Middle frontal gyrus (tissue), 1 donor: ENCODE data around the gene GRIN2A.

ENCODE experiments used
- DNase-seq: peaks from one replicate; pipeline ENCODE4 v3.0.0-alpha.2; 2015; ENCODE audit warnings: low spot score; ENCODE audit errors: extremely low spot score

The GRIN2A gene

DNA sequence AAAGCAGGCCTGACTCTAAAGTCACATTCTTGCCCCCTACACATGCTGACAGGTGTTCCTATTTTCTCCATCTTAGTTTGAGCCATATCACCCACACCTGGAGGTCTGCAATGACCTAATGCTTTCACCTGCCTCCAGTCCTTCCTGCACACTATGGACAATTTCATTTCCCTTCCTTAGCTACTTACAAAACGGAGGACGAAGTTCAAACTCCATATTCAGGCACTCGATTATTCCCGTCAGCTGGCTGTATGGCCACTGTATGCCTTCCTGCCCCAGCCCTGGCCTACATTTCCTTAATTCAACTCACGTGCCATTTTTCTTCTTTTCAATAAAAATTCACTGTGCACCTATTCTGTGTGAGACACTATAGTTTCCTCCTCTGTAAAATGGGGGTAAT is 44.9 kb downstream of the GRIN2A start:
- DNase-seq: no peak

DNA sequence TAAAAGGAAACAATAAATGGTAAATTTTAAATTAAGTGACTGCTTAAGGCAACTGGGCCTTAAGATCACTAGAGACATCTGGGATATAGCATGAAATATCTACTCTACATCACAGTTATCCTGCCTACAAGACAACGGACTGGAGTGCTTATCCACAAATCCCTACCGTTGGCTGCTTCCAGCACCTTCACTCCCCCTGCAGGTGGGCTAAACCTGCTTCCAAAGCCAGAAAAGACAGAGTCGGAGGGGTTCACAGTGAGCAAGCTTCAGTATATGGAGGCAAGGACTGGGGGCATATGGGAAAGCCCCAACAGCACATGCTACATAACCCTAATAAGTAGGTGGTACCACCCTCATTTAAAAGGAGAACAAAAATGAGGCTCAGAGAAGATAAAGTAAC is 45.3 kb downstream of the GRIN2A start:
- no peak for DNase-seq

DNA sequence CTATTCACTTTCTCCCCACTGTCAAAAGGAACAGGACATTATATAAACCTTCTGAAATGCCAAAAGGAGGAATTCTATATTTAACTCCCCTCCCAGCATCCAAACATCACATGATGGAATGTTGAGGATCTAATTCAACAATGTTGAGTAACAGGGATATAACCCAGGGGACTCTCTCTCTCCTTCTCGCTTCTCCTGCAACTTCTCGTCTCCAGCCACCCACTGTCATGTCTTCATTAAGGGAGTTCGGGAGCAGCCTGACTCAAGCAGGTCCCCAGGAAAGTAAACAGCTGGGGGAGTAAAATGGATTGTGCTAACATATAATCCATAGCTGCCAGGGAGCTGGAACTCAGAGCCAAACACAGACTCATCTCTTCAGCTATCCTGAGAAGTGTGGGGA is 51.7 kb downstream of the GRIN2A start:
- peak; percentile 27 for DNase-seq

DNA sequence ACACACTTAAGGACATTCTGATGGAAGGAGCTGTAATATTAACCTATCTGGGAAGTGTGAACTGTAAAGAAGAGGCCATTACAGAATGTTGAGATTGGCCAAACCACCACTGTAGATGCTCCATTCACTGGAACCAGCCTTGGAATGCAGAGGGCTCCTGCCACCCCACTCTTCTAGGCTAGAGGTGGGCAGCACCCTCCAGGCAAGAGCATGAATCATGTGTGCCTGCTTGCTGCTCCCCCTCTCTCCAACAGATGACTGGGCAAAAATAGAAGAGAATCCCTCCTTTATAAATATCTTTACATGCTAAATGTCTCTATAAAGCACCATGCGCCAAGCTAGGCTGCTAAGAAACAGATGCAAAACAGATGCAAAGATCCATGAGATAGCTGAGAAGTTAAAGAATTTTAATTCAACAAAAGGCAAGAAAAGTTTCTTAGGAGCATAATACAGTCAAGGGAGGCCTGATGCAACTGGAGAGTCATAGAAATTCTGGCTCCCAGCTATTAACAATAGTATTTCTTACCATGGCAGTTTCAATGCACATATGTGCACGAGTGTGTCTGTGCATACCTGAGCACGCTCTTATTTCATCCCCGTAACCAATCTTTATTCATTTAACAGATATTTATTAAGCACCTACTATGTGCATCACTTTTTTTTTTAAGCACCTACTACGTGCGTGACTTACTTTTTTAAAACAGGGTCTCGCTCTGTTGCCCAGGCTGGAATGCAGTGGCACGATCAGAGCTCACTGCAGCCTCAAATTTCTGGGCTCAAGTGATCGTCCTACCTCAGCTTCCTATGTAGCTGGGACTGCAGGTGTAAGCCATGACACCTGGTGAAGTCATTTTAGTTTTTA is 53.6 kb downstream of the GRIN2A start:
- DNase-seq: peak; percentile 24

DNA sequence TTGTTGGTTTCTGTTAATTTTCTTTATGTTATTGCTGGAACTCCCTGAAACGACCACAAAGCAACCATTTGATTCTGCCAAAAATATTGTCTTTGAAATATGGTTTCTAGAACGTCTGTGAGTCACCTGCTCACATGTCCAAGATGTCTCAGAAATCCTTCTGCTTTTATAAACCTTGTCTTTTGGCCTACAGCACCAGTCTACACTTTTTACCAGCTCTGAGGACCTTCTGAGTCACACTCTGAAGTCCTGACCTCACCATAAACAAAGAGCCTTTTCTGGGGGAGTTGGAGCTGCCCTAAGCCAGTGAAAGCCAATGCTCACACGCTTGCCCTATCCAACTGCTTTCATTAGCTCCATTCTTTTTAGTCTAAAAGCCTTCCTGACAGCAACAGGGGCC is 55.5 kb downstream of the GRIN2A start:
- DNase-seq: peak; percentile 30

DNA sequence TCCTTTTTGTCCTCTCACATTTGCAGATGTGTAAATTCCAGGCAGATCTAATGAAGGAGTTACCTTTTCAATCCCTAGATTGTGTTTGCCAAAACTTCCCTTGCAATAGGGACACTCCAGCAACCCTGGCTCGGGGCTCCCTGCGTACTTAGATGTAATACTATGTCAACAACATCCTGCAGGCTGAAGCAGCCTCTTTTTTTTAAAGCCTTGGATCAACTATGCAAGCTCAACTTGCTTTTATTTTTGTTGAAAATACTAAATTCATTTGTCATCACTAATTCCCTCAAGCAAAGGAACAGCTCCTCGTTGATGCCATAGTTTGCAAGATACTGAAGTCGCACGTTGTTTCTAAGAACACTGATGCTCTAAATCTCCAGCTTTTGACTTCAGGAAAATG is 59.1 kb downstream of the GRIN2A start:
- DNase-seq: no peak

DNA sequence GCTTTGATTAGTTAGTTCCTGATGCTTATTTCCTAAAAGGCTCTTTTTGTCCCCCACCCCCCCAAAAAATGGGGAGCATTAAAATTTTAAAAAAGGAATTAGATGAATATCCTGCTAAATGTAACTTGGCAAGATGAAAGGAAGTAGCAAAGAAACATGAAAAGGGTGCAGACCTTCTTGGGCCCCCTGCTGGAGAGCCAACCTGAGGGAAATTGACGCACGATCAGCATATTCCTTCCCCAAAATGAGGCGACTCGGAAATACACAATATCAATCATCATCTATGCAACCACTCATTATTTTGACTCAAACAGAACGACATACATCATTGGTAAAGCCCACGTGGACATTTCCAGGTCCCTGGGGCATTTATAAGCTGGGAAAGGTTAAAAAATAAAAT is 59.7 kb downstream of the GRIN2A start:
- DNase-seq: no peak

DNA sequence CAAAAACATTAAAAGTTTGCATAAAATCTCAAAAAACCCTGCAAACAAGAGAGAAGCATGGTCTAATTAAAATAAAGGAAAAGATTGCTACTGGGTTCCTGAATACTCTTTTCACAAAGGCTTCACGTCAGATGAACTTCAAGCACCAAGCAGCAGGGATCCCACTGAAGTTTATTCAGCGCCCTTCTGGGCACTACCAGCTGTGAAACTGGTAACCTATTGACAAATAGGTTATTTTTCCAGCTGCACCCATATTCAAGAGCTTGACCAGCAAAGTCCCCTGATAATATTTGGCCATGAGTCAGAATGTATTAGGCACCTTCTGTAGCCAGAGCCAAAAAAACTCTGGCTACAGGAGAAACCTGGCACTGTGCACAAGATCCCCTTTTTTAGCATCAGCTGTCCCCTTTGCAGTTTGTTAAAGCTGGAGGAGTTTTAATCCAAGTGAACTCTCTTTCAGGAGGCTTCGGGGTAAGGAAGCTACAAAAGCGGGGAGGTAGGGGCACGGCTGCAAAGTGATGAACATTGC is 60.3 kb downstream of the GRIN2A start:
- DNase-seq: no peak

DNA sequence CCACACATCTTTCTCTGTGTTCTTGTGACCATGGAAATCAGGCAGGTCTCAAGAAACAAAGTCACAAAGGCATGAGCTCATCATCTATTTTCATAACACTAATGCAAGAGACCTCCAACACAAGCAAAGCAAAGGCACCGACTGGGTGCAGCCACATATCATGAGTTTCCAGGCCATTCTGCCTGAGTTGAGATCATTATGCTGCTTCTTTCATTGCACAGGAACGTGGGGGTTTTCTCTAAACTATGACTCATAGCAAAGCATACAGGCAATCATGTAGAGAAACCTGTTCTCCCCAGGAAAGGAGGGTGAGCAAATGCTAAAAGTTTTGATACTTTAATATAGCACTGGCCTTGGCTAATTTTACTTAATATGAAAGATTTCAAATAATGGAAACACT is 60.7 kb downstream of the GRIN2A start:
- DNase-seq: no peak

DNA sequence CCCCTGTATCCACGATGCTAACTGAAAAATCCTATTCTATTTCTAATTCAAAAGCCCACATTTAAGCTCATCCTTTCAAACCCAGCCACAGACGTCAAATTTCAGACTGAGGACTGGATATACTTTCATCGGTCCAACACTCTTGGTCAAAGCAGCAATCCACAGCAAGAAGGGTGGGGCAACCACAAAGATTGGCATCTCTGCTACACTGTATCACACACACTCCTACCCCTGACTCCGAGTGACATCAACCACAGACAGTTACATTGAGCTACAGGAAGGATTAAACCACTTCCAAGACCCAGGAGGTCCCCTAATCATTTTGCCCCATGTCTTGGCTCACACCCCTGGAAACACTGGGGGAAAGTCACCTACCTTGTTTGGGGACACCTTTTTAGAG is 61.3 kb downstream of the GRIN2A start:
- DNase-seq: no peak

DNA sequence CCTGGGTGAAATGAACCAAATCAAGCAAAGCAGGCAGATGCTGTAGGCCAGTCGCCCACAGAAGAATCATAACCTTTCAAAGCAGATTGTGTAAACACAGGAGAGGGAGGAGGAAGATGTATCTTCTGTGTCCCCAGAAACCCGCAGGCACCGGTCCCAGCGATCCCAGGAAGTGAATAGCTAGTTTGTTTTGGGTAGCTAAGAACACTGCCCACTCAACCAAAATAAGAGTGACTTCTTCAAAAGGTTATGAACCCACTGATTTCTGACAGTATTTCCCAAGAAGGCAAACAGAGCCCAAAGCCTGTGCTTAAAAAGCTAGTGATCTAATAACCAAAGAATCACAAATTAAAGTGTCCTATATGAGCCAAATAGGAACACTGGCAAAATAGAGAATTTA is 67.8 kb downstream of the GRIN2A start:
- no peak for DNase-seq

DNA sequence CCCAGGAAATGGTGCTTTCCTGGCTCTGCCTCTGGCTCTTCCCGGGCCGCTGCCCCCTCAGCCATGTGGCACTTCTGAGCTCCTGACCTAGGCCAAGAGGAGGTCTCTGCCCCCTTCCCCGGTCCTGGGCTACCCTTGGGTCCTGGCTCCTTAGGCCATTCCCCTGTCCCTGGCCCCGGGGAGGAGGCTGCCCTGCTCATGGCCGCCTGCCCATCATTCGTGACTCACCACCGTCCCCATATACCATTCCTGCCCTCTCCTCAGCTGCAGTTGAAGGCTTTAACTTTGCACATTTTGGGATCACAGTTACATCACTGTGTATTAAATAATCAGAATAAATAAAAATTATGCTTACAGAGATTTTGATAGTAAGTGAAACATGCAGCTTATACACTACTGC is 69.0 kb downstream of the GRIN2A start:
- no peak for DNase-seq

DNA sequence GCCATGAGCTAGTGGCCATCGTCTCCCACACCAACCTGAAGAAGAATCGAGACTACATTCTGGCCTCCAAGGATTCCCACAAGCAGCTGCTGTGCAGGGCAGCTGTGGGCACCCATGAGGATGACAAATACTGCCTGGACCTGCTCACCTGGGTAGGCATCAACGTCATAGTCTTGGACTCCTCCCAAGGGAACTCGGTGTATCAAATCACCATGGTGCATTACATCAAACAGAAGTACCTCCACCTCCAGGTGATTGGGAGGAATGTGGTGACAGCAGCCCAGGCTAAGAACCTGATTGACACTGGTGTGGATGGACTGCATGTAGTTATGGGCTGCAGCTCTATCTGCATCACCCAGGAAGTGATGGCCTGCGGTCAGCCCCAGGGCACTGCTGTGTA is 70.2 kb downstream of the GRIN2A start:
- DNase-seq: no peak

DNA sequence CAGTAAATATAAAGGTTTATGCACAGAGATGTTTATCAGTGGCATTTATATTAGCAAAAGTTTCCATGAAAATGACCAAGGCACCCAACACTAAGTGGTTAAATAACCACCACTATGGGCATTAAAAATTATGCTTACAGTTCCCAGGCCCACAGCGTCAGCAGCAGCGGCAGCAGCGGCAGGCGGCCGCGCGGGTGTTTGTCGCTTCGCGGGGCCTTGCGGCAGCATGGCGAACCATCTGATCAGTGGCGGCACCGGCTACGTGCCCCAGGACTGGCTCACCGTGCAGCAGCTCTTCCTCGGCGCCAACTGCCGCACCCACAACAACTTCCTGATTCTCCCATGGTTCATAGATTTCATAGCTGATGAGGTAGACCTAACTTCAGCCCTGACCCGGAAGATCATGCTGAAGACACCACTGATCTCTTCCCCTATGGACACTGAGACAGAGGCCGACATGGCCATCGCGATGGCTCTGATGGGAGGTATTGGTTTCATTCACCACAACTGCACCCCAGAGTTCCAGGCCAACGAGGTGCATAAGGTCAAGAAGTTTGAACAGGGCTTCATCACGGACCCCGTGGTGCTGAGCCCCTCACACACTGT is 71.0 kb downstream of the GRIN2A start:
- DNase-seq: no peak

DNA sequence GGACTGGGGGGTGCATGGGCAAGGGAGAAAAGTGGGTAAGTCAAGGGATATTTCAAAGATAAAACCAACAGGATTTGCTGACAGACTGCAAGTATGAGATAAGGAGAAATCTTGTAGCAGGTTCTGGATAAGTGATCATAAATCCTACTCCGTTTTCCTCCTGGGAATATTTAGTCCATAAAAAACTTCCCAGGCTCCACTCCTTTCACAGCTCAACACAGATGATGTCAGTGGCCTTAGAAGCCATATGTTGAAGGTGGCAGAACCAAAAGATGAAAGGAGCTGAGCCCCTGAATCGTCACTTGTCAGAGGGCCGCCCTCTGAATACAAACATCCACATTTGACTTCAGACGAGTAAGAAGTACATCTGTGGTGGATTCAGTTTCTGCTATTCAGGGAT is 71.7 kb downstream of the GRIN2A start:
- no peak for DNase-seq

DNA sequence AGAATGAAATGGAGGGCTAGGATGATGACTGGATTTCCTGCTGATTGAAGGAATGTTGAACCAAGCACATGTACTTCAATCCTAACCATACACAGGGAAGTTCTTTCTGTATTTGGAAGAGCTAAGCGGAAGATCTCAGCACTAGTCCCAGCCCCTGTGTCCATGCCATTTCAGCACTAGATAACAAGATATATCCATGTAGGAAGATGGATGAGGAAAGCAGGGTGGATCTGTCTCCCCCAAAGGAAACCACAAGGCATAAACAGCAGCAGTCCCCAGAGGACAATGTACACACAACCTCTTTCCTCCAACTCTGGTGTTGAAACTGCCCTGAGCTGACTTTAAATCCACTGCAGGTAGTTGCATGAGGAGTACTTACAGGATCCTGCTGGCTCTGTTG is 75.1 kb downstream of the GRIN2A start:
- no peak for DNase-seq

DNA sequence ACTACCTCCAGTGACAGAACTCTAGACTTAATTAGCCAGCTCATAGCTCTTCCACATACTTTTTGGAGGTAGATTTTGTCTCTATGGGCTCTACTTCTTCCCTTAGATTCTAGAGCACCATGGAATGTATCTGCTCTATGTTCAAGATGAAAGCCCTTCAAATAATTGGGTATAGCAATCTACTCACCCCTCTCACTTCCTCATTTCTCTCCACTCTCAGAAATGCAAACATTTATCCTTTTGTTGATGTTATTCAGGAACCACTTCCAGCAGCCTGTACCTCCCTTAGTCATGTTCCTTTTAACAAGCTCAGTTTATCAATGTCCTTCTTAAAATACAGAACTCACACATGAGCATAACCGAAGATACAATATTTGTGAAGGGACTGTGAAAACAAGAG is 78.5 kb downstream of the GRIN2A start:
- DNase-seq: no peak

DNA sequence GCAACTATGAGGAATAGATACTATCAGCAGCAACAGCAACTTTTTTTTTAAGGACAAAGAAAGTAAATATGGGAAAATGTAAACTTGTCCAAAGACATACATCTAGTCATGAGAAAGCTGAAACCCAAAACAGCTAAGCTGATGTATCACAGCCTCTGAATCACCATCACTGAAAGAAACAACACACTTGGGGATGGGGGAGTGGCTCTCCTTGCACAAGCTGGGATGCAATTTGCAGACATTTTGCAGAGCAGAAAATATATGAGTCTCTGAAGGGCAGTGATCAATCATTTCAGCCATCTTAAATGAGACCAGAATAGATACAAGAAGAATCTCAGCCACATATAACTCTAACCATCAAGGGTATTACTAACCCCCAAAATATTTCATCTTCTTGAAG is 79.1 kb downstream of the GRIN2A start:
- no peak for DNase-seq

DNA sequence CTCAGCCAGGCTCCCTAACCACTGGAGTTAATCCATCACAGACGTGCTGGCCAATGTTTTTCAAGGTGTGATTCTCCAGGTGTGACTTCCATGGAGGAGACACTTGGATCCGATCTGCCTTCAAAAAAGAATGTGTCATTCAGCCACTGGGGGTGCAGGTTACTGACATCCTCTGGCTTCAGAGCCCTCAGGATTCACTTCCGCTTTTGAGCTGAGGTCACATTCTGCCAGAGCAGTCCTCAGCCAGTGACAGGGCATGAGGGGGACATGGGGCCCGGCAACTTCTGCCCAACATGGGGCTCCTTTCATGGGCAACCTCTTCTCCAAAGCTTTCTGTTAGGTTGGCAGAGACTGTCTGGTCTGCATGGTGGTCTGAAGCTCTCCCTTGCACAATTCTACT is 81.4 kb downstream of the GRIN2A start:
- DNase-seq: no peak

DNA sequence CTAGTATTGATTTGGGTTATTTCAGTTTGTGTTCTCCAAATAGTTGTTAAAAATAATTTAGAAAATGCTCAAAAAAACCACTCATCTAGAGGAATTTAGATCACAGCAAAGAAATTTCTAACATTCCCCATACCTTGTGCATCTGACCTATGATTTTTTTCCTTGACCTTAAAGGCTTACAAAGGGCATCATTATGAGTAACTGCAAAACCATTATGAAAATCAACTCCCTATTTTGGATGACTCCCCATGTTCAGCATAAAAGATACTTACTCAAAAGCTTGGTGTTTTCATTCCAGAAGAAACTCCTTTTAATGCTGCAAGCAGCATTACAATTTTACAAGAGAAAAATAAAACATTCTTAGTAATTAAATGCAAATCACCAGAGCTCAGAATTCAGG is 83.2 kb downstream of the GRIN2A start:
- no peak for DNase-seq

DNA sequence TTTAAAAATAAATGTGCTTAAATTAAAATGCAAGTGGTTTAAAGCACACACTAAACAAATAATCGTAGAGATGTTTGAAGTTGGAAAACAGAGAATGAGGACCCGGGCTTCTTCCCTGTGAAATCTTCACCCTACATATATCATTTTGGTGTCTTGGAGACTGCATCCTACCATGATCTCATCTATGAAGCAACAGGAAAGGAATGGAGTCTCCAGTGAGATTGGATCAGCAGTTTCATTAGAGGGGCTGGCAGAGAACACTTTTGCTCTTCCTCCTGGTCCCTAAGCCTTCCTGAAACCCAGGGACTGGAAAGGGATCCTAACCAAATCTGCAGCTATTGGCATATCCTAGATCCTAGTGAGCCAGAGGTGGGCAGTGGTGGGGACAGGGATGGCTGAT is 85.0 kb downstream of the GRIN2A start:
- DNase-seq: no peak

DNA sequence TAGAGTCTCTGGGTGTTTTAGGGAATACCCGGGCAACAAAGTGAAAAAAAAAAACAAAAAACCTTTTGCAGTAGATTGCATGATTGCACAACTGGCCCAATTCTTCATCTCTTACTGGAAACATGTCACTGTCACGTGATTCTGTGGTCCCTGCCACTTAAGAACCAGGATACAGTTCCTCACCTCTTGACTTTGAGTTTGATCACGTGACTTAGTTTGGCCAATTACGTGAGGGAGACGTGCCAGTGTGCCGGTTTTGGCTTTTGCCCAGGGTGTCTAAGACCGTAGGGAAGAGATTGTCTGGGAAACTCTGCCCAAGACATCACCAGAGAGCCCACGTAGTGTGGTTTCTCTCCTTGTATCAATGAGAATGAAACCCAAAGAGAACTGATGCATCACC is 88.7 kb downstream of the GRIN2A start:
- DNase-seq: no peak

DNA sequence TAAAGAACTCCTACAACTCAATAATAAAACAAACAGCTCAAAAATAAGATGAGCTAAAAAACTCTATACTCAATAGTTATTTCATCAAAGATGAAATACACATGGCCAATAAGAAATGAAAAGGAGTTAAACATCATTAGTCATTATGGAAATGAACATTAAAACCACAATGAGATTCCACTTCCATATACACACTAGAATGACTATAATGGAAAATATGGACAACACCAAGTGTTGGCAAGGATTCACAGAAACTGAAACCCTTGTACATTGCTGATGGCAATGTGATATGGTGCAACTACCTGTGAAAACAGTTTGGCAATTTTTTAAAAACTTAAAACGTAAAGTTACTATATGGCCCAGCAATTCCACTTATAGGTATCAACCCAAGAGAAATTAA is 91.4 kb downstream of the GRIN2A start:
- DNase-seq: no peak
